HEK293 (cell line): ENCODE results near the gene PPP4C.

Experiments used
- BCL11A ChIP-seq: fragments of 450-650 bp; formaldehyde crosslinking; IDR thresholded peaks from 2 replicates; pipeline ENCODE4 v1.5.1; 2016; ENCODE audit warnings: low read depth, missing biosample characterization, missing genetic modification characterization
- BCL11B ChIP-seq: fragments of 450-650 bp; formaldehyde crosslinking; IDR thresholded peaks from 2 replicates; pipeline ENCODE4 v1.5.1; 2016; ENCODE audit warnings: low read depth, missing biosample characterization, missing genetic modification characterization
- GLIS2 ChIP-seq: fragments of 450-650 bp; formaldehyde crosslinking; IDR thresholded peaks from 2 replicates; pipeline ENCODE4 v1.5.1; 2016; ENCODE audit warnings: missing biosample characterization, missing genetic modification characterization
- MYNN ChIP-seq: fragments of 450-650 bp; formaldehyde crosslinking; IDR thresholded peaks from 2 replicates; pipeline ENCODE4 v1.5.1; 2016; ENCODE audit warnings: missing biosample characterization, missing genetic modification characterization, borderline replicate concordance
- ZBTB1 ChIP-seq: fragments of 450-650 bp; formaldehyde crosslinking; IDR thresholded peaks from 2 replicates; pipeline ENCODE4 v1.5.1; 2016; ENCODE audit warnings: missing biosample characterization, missing genetic modification characterization
- ZBTB17 ChIP-seq: fragments of 450-650 bp; formaldehyde crosslinking; IDR thresholded peaks from 2 replicates; pipeline ENCODE4 v1.5.1; 2016; ENCODE audit warnings: missing biosample characterization, missing genetic modification characterization
- ZBTB48 ChIP-seq: fragments of 450-650 bp; formaldehyde crosslinking; IDR thresholded peaks from 2 replicates; pipeline ENCODE4 v1.5.1; 2016; ENCODE audit warnings: missing biosample characterization, missing genetic modification characterization
- ZBTB8A ChIP-seq: fragments of 450-650 bp; formaldehyde crosslinking; IDR thresholded peaks from 2 replicates; pipeline ENCODE4 v1.5.1; 2016; ENCODE audit warnings: missing biosample characterization, missing genetic modification characterization
- ZFP3 ChIP-seq: fragments of 450-650 bp; formaldehyde crosslinking; IDR thresholded peaks from 2 replicates; pipeline ENCODE4 v1.5.1; 2016; ENCODE audit warnings: low read depth, missing biosample characterization, missing genetic modification characterization
- ZNF133 ChIP-seq: fragments of 450-650 bp; formaldehyde crosslinking; IDR thresholded peaks from 2 replicates; pipeline ENCODE4 v1.5.1; 2016; ENCODE audit warnings: missing biosample characterization, missing genetic modification characterization
- ZNF146 ChIP-seq: fragments of 450-650 bp; formaldehyde crosslinking; IDR thresholded peaks from 2 replicates; pipeline ENCODE4 v1.5.1; 2016; ENCODE audit warnings: missing biosample characterization, missing genetic modification characterization
- ZNF155 ChIP-seq: fragments of 450-650 bp; formaldehyde crosslinking; IDR thresholded peaks from 2 replicates; pipeline ENCODE4 v1.5.1; 2016; ENCODE audit warnings: missing biosample characterization, missing genetic modification characterization
- ZNF157 ChIP-seq: fragments of 450-650 bp; formaldehyde crosslinking; IDR thresholded peaks from 2 replicates; pipeline ENCODE4 v1.5.1; 2016; ENCODE audit warnings: missing biosample characterization, missing genetic modification characterization
- ZNF211 ChIP-seq: fragments of 450-650 bp; formaldehyde crosslinking; IDR thresholded peaks from 2 replicates; pipeline ENCODE4 v1.5.1; 2016; ENCODE audit warnings: low read depth, missing biosample characterization, missing genetic modification characterization
- ZNF214 ChIP-seq: fragments of 450-650 bp; formaldehyde crosslinking; IDR thresholded peaks from 2 replicates; pipeline ENCODE4 v1.5.1; 2017; ENCODE audit warnings: missing biosample characterization, mild to moderate bottlenecking, missing genetic modification characterization, borderline replicate concordance
- ZNF266 ChIP-seq: fragments of 450-650 bp; formaldehyde crosslinking; IDR thresholded peaks from 2 replicates; pipeline ENCODE4 v1.5.1; 2016; ENCODE audit warnings: missing biosample characterization, missing genetic modification characterization, low read depth
- ZNF302 ChIP-seq: fragments of 450-650 bp; formaldehyde crosslinking; IDR thresholded peaks from 2 replicates; pipeline ENCODE4 v1.5.1; 2016; ENCODE audit warnings: missing biosample characterization, missing genetic modification characterization, low read depth
- ZNF335 ChIP-seq: fragments of 450-650 bp; formaldehyde crosslinking; conservative IDR thresholded peaks from 2 replicates; pipeline ENCODE4 v1.5.1; 2016; ENCODE audit warnings: missing biosample characterization, missing genetic modification characterization
- ZNF341 ChIP-seq: fragments of 450-650 bp; formaldehyde crosslinking; IDR thresholded peaks from 2 replicates; pipeline ENCODE4; 2016; ENCODE audit warnings: low read depth, missing biosample characterization, missing genetic modification characterization
- ZNF354C ChIP-seq: fragments of 450-650 bp; formaldehyde crosslinking; IDR thresholded peaks from 2 replicates; pipeline ENCODE4 v1.5.1; 2016; ENCODE audit warnings: missing biosample characterization, missing genetic modification characterization, low read depth, borderline replicate concordance
- ZNF366 ChIP-seq: fragments of 450-650 bp; formaldehyde crosslinking; conservative IDR thresholded peaks from 2 replicates; pipeline ENCODE4 v1.5.1; 2016; ENCODE audit warnings: missing biosample characterization, missing genetic modification characterization
- ZNF473 ChIP-seq: fragments of 450-650 bp; formaldehyde crosslinking; IDR thresholded peaks from 2 replicates; pipeline ENCODE4 v1.5.1; 2017; ENCODE audit warnings: missing biosample characterization, missing genetic modification characterization
- ZNF48 ChIP-seq: fragments of 450-650 bp; formaldehyde crosslinking; IDR thresholded peaks from 2 replicates; pipeline ENCODE4 v1.5.1; 2016; ENCODE audit warnings: missing biosample characterization, missing genetic modification characterization
- ZNF501 ChIP-seq: fragments of 450-650 bp; formaldehyde crosslinking; IDR thresholded peaks from 2 replicates; pipeline ENCODE4 v1.5.1; 2016; ENCODE audit warnings: missing biosample characterization, missing genetic modification characterization
- ZNF544 ChIP-seq: fragments of 450-650 bp; formaldehyde crosslinking; IDR thresholded peaks from 2 replicates; pipeline ENCODE4 v1.5.0; 2017; ENCODE audit warnings: missing biosample characterization, missing genetic modification characterization
- ZNF555 ChIP-seq: fragments of 450-650 bp; formaldehyde crosslinking; conservative IDR thresholded peaks from 2 replicates; pipeline ENCODE4 v1.5.1; 2017; ENCODE audit warnings: missing biosample characterization, mild to moderate bottlenecking, missing genetic modification characterization, inconsistent platforms
- ZNF707 ChIP-seq: fragments of 450-650 bp; formaldehyde crosslinking; IDR thresholded peaks from 2 replicates; pipeline ENCODE4 v1.5.1; 2016; ENCODE audit warnings: missing biosample characterization, missing genetic modification characterization
- ZNF791 ChIP-seq: fragments of 450-650 bp; formaldehyde crosslinking; IDR thresholded peaks from 2 replicates; pipeline ENCODE4 v1.5.1; 2016; ENCODE audit warnings: missing biosample characterization, missing genetic modification characterization
- ZNF843 ChIP-seq: fragments of 450-650 bp; formaldehyde crosslinking; IDR thresholded peaks from 2 replicates; pipeline ENCODE4 v1.5.1; 2016; ENCODE audit warnings: missing biosample characterization, missing genetic modification characterization
- ZSCAN16 ChIP-seq: fragments of 450-650 bp; formaldehyde crosslinking; IDR thresholded peaks from 2 replicates; pipeline ENCODE4 v1.5.1; 2016; ENCODE audit warnings: missing biosample characterization, missing genetic modification characterization
- TF ChIP-seq, protein P1 (sequence below): fragments of 450-650 bp; formaldehyde crosslinking; IDR thresholded peaks from 2 replicates; pipeline ENCODE4 v1.5.1; 2016; ENCODE audit warnings: missing biosample characterization, missing genetic modification characterization, borderline replicate concordance
- TF ChIP-seq, protein P2 (sequence below): IDR thresholded peaks from 2 replicates; pipeline ENCODE4 v1.6.1; 2011; ENCODE audit warnings: mild to moderate bottlenecking, low read depth, low read length, borderline replicate concordance
- TF ChIP-seq, protein P3 (sequence below): fragments of 450-650 bp; formaldehyde crosslinking; IDR thresholded peaks from 2 replicates; pipeline ENCODE4 v1.5.1; 2016; ENCODE audit warnings: missing biosample characterization, missing genetic modification characterization, low read depth
- TF ChIP-seq, protein P4 (sequence below): fragments of 450-650 bp; formaldehyde crosslinking; IDR thresholded peaks from 2 replicates; pipeline ENCODE4 v1.5.1; 2016; ENCODE audit warnings: missing biosample characterization, missing genetic modification characterization

The PPP4C gene

DNA sequence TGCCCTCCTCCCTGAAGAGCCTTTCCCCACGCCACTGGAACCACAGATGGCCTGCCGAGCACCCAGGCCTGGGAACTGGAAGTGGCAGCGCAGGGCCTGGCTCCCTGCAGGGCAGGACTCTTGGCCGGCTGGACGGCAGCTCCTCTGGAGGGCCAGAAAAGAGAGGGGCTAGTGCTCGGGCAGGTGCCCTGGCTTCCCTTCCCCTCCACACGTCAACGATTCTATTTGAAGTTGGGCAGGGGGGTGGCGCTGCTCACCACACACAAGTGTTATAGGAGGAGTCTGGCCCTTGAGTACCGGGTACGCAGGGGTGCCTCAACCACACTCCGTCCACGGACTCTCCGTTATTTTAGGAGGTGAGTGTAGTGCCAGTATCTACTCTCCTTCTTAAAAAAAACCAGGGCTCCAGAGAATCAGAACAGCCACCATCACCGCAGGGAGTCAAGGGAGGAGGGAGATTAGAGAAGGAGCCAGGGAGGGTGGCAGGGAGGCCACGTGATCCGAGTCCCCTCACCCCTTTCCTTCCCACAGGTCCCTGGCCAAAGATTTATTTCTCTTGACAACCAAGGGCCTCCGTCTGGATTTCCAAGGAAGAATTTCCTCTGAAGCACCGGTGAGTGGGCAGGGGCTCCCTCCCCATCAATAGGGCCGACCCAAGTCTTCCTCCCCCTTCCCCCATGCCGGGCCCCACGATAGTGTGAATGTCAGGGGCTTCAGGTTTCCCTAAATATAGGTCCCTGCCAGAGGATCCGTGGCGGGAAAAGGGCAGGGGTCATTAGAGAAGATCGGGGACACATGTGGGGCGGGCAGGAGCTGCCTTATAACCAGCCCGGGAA lies 11.7 kb upstream of the PPP4C start (continued):
- TF ChIP-seq, protein P1, sequence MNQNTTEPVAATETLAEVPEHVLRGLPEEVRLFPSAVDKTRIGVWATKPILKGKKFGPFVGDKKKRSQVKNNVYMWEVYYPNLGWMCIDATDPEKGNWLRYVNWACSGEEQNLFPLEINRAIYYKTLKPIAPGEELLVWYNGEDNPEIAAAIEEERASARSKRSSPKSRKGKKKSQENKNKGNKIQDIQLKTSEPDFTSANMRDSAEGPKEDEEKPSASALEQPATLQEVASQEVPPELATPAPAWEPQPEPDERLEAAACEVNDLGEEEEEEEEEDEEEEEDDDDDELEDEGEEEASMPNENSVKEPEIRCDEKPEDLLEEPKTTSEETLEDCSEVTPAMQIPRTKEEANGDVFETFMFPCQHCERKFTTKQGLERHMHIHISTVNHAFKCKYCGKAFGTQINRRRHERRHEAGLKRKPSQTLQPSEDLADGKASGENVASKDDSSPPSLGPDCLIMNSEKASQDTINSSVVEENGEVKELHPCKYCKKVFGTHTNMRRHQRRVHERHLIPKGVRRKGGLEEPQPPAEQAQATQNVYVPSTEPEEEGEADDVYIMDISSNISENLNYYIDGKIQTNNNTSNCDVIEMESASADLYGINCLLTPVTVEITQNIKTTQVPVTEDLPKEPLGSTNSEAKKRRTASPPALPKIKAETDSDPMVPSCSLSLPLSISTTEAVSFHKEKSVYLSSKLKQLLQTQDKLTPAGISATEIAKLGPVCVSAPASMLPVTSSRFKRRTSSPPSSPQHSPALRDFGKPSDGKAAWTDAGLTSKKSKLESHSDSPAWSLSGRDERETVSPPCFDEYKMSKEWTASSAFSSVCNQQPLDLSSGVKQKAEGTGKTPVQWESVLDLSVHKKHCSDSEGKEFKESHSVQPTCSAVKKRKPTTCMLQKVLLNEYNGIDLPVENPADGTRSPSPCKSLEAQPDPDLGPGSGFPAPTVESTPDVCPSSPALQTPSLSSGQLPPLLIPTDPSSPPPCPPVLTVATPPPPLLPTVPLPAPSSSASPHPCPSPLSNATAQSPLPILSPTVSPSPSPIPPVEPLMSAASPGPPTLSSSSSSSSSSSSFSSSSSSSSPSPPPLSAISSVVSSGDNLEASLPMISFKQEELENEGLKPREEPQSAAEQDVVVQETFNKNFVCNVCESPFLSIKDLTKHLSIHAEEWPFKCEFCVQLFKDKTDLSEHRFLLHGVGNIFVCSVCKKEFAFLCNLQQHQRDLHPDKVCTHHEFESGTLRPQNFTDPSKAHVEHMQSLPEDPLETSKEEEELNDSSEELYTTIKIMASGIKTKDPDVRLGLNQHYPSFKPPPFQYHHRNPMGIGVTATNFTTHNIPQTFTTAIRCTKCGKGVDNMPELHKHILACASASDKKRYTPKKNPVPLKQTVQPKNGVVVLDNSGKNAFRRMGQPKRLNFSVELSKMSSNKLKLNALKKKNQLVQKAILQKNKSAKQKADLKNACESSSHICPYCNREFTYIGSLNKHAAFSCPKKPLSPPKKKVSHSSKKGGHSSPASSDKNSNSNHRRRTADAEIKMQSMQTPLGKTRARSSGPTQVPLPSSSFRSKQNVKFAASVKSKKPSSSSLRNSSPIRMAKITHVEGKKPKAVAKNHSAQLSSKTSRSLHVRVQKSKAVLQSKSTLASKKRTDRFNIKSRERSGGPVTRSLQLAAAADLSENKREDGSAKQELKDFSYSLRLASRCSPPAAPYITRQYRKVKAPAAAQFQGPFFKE (tag by site-specific recombination): no peak
- TF ChIP-seq ZNF791: no peak
- TF ChIP-seq ZNF214: no peak
- TF ChIP-seq ZBTB48: peak; percentile 93
- no peak for TF ChIP-seq ZNF155
- TF ChIP-seq, protein P2, sequence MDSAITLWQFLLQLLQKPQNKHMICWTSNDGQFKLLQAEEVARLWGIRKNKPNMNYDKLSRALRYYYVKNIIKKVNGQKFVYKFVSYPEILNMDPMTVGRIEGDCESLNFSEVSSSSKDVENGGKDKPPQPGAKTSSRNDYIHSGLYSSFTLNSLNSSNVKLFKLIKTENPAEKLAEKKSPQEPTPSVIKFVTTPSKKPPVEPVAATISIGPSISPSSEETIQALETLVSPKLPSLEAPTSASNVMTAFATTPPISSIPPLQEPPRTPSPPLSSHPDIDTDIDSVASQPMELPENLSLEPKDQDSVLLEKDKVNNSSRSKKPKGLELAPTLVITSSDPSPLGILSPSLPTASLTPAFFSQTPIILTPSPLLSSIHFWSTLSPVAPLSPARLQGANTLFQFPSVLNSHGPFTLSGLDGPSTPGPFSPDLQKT: no peak
- no peak for TF ChIP-seq ZNF473 (tag by site-specific recombination)
- no peak for TF ChIP-seq ZNF555
- no peak for TF ChIP-seq ZNF302 (tag by site-specific recombination)
- TF ChIP-seq ZNF354C (tag by site-specific recombination): no peak
- TF ChIP-seq, protein P3, sequence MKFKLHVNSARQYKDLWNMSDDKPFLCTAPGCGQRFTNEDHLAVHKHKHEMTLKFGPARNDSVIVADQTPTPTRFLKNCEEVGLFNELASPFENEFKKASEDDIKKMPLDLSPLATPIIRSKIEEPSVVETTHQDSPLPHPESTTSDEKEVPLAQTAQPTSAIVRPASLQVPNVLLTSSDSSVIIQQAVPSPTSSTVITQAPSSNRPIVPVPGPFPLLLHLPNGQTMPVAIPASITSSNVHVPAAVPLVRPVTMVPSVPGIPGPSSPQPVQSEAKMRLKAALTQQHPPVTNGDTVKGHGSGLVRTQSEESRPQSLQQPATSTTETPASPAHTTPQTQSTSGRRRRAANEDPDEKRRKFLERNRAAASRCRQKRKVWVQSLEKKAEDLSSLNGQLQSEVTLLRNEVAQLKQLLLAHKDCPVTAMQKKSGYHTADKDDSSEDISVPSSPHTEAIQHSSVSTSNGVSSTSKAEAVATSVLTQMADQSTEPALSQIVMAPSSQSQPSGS (tag by site-specific recombination): no peak
- peak; percentile 96 for TF ChIP-seq ZNF335 (tag by site-specific recombination)
- no peak; the same call in 1 of the 2 replicates for TF ChIP-seq ZNF501 (tag by site-specific recombination)
- peak; percentile 82 for TF ChIP-seq GLIS2 (tag by site-specific recombination)
- no peak for TF ChIP-seq ZFP3
- no peak for TF ChIP-seq ZNF843 (tag by site-specific recombination)
- peak; percentile 98 for TF ChIP-seq ZNF341 (tag by site-specific recombination)
- TF ChIP-seq ZNF48 (tag by site-specific recombination): no peak
- no peak for TF ChIP-seq ZBTB1 (tag by site-specific recombination)
- no peak for TF ChIP-seq ZNF211 (tag by site-specific recombination)
- no peak for TF ChIP-seq ZNF266
- no peak for TF ChIP-seq ZSCAN16 (tag by site-specific recombination)
- TF ChIP-seq MYNN: no peak
- no peak for TF ChIP-seq ZNF146 (tag by site-specific recombination)
- no peak for TF ChIP-seq ZNF544 (tag by site-specific recombination)
- TF ChIP-seq ZNF366 (tag by site-specific recombination): peak; percentile 69
- TF ChIP-seq ZBTB17 (tag by site-specific recombination): peak; percentile 47
- TF ChIP-seq BCL11B: no peak
- TF ChIP-seq BCL11A (tag by site-specific recombination): no peak
- peak; percentile 63; the same call in 1 of the 2 replicates for TF ChIP-seq ZBTB8A (tag by site-specific recombination)
- no peak for TF ChIP-seq ZNF707 (tag by site-specific recombination)
- no peak for TF ChIP-seq ZNF157
- TF ChIP-seq, protein P4, sequence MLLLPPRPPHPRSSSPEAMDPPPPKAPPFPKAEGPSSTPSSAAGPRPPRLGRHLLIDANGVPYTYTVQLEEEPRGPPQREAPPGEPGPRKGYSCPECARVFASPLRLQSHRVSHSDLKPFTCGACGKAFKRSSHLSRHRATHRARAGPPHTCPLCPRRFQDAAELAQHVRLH: no peak
- no peak for TF ChIP-seq ZNF133 (tag by site-specific recombination)
